Liver (tissue), 9 donors: ENCODE measurements around the gene CTXND1. TPM values are rescaled to one million over a fixed set of nuclear protein-coding genes. Genes with fewer than 3 reads are reported as not detected.
A peak's percentile ranks its signal among the peaks of the same experiment; 100 is the strongest.

Experiments
- DNase-seq: peaks from one replicate; pipeline ENCODE4 v3.0.0-alpha.2; 2017; ENCODE audit warnings: low spot score
- H3K27ac ChIP-seq, 2 donors: one replicate each; pipeline ENCODE4 v1.7.0; 2013; ENCODE audit warnings: inconsistent platforms in 2 of 2, low read length in 2 of 2, control low read depth in 1 of 2, low read depth in 1 of 2, mild to moderate bottlenecking in 1 of 2
- H3K27me3 ChIP-seq, 4 donors: one replicate each; pipeline versions ENCODE4 v1.6.1 to v1.7.0; 2013; ENCODE audit warnings: low read length in 3 of 4, inconsistent platforms in 1 of 4, mild to moderate bottlenecking in 1 of 4, moderate library complexity in 1 of 4; ENCODE audit not compliant: control insufficient read depth in 4 of 4, insufficient read depth in 4 of 4
- H3K36me3 ChIP-seq, 4 donors: one replicate each; pipeline versions ENCODE4 v1.6.1 to v1.7.0; 2013; ENCODE audit warnings: low read length in 3 of 4, mild to moderate bottlenecking in 3 of 4, low read depth in 1 of 4, moderate library complexity in 1 of 4; ENCODE audit not compliant: control insufficient read depth in 4 of 4, insufficient read depth in 3 of 4
- H3K4me1 ChIP-seq, 4 donors: one replicate each; pipeline versions ENCODE4 v1.6.1 to v1.7.0; 2013; ENCODE audit warnings: low read length in 3 of 4, mild to moderate bottlenecking in 3 of 4, moderate library complexity in 1 of 4; ENCODE audit not compliant: control insufficient read depth in 4 of 4, insufficient read depth in 4 of 4
- H3K4me3 ChIP-seq, 3 donors: one replicate each; pipeline versions ENCODE4 v1.6.1 to v1.7.0; 2013; ENCODE audit warnings: low read length in 3 of 3, control low read depth in 1 of 3, low read depth in 1 of 3, mild to moderate bottlenecking in 1 of 3
- H3K9ac ChIP-seq, 2 donors: one replicate each; pipeline ENCODE4 v1.7.0; 2013; ENCODE audit warnings: low read length in 2 of 2, mild to moderate bottlenecking in 2 of 2, moderate library complexity in 2 of 2, control low read depth in 1 of 2, low read depth in 1 of 2
- H3K9me3 ChIP-seq, 4 donors: one replicate each; pipeline versions ENCODE4 v1.6.1 to v1.7.0; 2013; ENCODE audit warnings: low read length in 3 of 4; ENCODE audit not compliant: control insufficient read depth in 4 of 4
- EGR1 ChIP-seq, 2 donors: IDR thresholded peaks; 2 replicates each; pipeline ENCODE4 v1.6.1; 2016 to 2018; ENCODE audit warnings: antibody characterized with exemption in 2 of 2, low read depth in 2 of 2
- FOXA1 ChIP-seq: IDR thresholded peaks from 2 replicates; pipeline ENCODE4 v1.6.1; 2016; ENCODE audit warnings: antibody characterized with exemption
- FOXA2 ChIP-seq: IDR thresholded peaks from 2 replicates; pipeline ENCODE4 v1.6.1; 2016; ENCODE audit warnings: antibody characterized with exemption
- GABPA ChIP-seq, 2 donors: IDR thresholded peaks in 1 of 2; conservative IDR thresholded peaks in 1 of 2; 2 replicates each; pipeline ENCODE4 v1.6.1; 2016; ENCODE audit warnings: antibody characterized with exemption in 2 of 2, mild to moderate bottlenecking in 1 of 2, moderate library complexity in 1 of 2
- HNF4A ChIP-seq, 2 donors: conservative IDR thresholded peaks; 2 replicates each; pipeline ENCODE4 v1.6.1; 2016; ENCODE audit warnings: antibody characterized with exemption in 2 of 2, mild to moderate bottlenecking in 2 of 2
- HNF4G ChIP-seq: IDR thresholded peaks from 2 replicates; pipeline ENCODE4 v1.6.1; 2016; ENCODE audit warnings: antibody characterized with exemption
- JUND ChIP-seq, 2 donors: IDR thresholded peaks; 2 replicates each; pipeline ENCODE4 v1.6.1; 2016; ENCODE audit warnings: antibody characterized with exemption in 2 of 2
- NR2F2 ChIP-seq: IDR thresholded peaks from 2 replicates; pipeline ENCODE4 v1.6.1; 2016; ENCODE audit warnings: antibody characterized with exemption
- RAD21 ChIP-seq, 2 donors: IDR thresholded peaks; 2 replicates each; pipeline ENCODE4 v1.6.1; 2016; ENCODE audit warnings: antibody characterized with exemption in 2 of 2, mild to moderate bottlenecking in 2 of 2
- RXRA ChIP-seq, 2 donors: IDR thresholded peaks; 2 replicates each; pipeline ENCODE4 v1.6.1; 2017 to 2018; ENCODE audit warnings: antibody characterized with exemption in 2 of 2, mild to moderate bottlenecking in 1 of 2
- SP1 ChIP-seq: IDR thresholded peaks from 2 replicates; pipeline ENCODE4 v1.6.1; 2018; ENCODE audit warnings: antibody characterized with exemption, mild to moderate bottlenecking
- TAF1 ChIP-seq: conservative IDR thresholded peaks from 2 replicates; pipeline ENCODE4 v1.6.1; 2016; ENCODE audit warnings: antibody characterized with exemption, mild to moderate bottlenecking
- YY1 ChIP-seq: IDR thresholded peaks from 2 replicates; pipeline ENCODE4 v1.6.1; 2016; ENCODE audit warnings: antibody characterized with exemption, mild to moderate bottlenecking
- WGBS: extraction: QIAGEN DNeasy Blood & Tissue Kit; methylation state at CpG from one replicate; pipeline ENCODE4 v1.1.7; 2013; 5-methylcytosine and 5-hydroxymethylcytosine counted together
- polyA plus RNA-seq, 2 donors: library from polyadenylated mRNA; stranded (reverse) in 1 of 2; unstranded in 1 of 2; fragments of 200-250 nt in 1 of 2; fragments of >200 nt in 1 of 2; fragmentation: Nextera tagmentation in 1 of 2; extraction: Ambion mirVana in 1 of 2; gene quantifications; one replicate each; pipeline versions ENCODE4 v1.2.1 to v1.2.3, GENCODE V29; 2013 to 2015
- total RNA-seq, 2 donors: library from RNA; depleted of rRNA; stranded (reverse); fragments of >200 nt; gene quantifications; one replicate each; pipeline ENCODE4 v1.2.3, GENCODE V29; 2014
- TF ChIP-seq, protein P1 (sequence below): IDR thresholded peaks from 2 replicates; pipeline ENCODE4 v1.6.1; 2016; ENCODE audit warnings: antibody characterized with exemption
- TF ChIP-seq, protein P2 (sequence below): IDR thresholded peaks from 2 replicates; pipeline ENCODE4 v1.6.1; 2016; ENCODE audit warnings: antibody characterized with exemption
- TF ChIP-seq, protein P3 (sequence below): fragments of 150-350 bp; IDR thresholded peaks from 2 replicates; pipeline ENCODE4 v1.5.1; 2017; ENCODE audit warnings: improper control_type of control experiment, low read depth, low read length; ENCODE audit not compliant: missing input control
- TF ChIP-seq, protein P4 (sequence below): IDR thresholded peaks from 2 replicates; pipeline ENCODE4 v1.6.1; 2016; ENCODE audit warnings: antibody characterized with exemption, mild to moderate bottlenecking
- TF ChIP-seq, protein P5 (sequence below): IDR thresholded peaks from 2 replicates; pipeline ENCODE4 v1.6.1; 2016; ENCODE audit warnings: antibody characterized with exemption
- donor health status: healthy.
- donor health status: healthy.
- donor health status: healthy.
- donor health status: healthy.
- donor health status: healthy.

The CTXND1 gene
- total and polyA plus RNA-seq, 4 donors, result 2.9 to 4.1 (median 3.1) TPM

DNA sequence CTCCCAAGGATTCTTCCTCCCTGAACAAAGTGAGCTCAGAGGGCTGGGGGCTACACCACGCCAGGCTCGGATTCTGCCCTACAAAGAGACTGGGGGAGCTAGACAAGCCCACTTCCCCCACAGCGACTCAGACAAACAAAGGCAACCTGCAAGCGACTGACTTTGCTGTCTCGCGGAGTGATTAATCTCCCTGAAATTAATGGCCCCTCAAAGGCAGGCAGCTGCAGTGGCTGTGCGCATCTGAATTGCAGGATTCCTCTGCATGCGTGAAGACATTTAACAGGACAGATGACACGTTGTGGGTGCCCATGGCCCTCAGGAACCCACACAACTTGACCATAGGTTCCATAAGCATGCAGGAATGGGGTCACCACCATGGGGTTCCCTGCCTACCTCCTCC, 18.4 kb downstream of the CTXND1 start (continued):
- TF ChIP-seq EGR1 (IDR thresholded peaks at IDR 0.05; ENCODE audit: low read depth in 2 of 2) (no peak), FOXA2 (no peak)

DNA sequence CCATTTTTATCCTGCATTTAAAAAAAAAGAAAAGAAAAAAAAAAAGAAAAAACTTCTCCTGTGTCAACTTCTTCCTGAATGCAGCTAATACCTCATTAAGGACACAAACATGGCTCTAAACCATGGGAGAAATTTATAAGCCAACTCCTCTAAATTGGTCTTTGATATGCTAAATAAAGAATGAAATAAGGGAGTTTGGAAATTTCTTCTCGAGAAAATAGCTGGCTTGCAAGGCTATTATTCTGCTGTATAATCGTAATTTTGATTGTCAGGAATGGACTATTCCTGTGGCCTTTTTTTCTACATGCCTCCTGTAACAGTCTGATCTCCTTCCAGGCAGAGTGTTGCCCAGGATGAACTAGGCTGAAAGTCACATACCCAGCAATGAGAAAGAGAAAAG, 20.6 kb downstream of the CTXND1 start:
- H3K27ac ChIP-seq, result no peak overlapping the region
- no peaks in the 10 kb centered on the region for H3K27me3 ChIP-seq
- TF ChIP-seq, protein P1, sequence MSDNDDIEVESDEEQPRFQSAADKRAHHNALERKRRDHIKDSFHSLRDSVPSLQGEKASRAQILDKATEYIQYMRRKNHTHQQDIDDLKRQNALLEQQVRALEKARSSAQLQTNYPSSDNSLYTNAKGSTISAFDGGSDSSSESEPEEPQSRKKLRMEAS, result no peak
- TF ChIP-seq TAF1 (no peak), RAD21 (IDR thresholded peaks at IDR 0.05) (no peak), HNF4G (no peak), GABPA (IDR thresholded peaks at IDR 0.05 in 1 of 2, conservative IDR thresholded peaks at IDR 0.05 in 1 of 2) (no peak), SP1 (no peak)
- TF ChIP-seq, protein P2, sequence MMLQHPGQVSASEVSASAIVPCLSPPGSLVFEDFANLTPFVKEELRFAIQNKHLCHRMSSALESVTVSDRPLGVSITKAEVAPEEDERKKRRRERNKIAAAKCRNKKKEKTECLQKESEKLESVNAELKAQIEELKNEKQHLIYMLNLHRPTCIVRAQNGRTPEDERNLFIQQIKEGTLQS, result no peak
- no peak overlapping the region for H3K9ac ChIP-seq
- no peak overlapping the region for H3K4me3 ChIP-seq
- no peak for DNase-seq
- H3K9me3 ChIP-seq, result no peaks in the 10 kb centered on the region
- peaks cover 0 to 2% (median 0%) of the 10 kb centered on the region in 4 donors for H3K36me3 ChIP-seq
- peaks cover 0 to 5% (median 2%) of the 10 kb centered on the region in 4 donors for H3K4me1 ChIP-seq
- WGBS, result 85% methylated on average over 2 of the region's 2 CpGs

DNA sequence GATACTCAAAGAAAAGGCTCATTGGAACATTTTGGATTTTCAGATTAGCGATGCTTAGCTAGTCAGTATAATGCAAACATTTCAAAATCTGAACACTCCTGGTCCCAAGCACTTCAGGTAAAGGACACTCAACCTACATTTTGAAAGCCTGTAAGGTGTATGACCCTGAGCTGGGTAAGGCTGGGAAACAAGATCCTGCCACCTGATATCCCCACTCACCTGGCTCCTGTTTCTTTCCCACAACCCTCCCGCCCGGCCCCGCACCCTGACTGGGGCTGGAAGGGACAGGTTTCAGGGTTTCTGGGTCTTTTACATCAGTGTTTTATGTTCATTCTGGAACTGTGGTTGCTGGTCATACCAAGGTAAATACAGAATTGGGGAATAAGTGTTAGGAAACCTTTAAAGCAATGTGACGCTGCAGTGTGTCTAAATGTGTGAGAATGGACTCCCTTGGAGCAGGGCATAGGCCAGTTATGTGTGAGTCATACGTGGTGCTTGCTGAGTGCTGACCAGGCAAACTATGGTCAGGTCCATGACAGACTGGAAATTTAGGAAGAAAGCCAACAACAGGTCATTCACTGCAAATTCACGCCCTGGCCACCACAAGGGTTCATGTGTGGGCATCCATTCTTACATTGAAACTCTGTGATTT, 22.9 kb downstream of the CTXND1 start:
- TF ChIP-seq EGR1 (IDR thresholded peaks at IDR 0.05; ENCODE audit: low read depth in 2 of 2), result peak in 1 of 2 donors; percentile 72
- TF ChIP-seq YY1, result peak; percentile 93
- TF ChIP-seq, protein P3, sequence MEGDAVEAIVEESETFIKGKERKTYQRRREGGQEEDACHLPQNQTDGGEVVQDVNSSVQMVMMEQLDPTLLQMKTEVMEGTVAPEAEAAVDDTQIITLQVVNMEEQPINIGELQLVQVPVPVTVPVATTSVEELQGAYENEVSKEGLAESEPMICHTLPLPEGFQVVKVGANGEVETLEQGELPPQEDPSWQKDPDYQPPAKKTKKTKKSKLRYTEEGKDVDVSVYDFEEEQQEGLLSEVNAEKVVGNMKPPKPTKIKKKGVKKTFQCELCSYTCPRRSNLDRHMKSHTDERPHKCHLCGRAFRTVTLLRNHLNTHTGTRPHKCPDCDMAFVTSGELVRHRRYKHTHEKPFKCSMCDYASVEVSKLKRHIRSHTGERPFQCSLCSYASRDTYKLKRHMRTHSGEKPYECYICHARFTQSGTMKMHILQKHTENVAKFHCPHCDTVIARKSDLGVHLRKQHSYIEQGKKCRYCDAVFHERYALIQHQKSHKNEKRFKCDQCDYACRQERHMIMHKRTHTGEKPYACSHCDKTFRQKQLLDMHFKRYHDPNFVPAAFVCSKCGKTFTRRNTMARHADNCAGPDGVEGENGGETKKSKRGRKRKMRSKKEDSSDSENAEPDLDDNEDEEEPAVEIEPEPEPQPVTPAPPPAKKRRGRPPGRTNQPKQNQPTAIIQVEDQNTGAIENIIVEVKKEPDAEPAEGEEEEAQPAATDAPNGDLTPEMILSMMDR, result no peak
- peak; percentile 99 to 100 for TF ChIP-seq JUND (IDR thresholded peaks at IDR 0.05)
- TF ChIP-seq RXRA (IDR thresholded peaks at IDR 0.05), result peak; percentile 91 to 99
- TF ChIP-seq NR2F2, result peak; percentile 28
- peak; percentile 87 for TF ChIP-seq FOXA2
- TF ChIP-seq, protein P1, result peak; percentile 91
- TF ChIP-seq, protein P2, result peak; percentile 97
- no peak for TF ChIP-seq TAF1
- peak in 1 of 2 donors; percentile 39 for TF ChIP-seq GABPA (IDR thresholded peaks at IDR 0.05 in 1 of 2, conservative IDR thresholded peaks at IDR 0.05 in 1 of 2)
- TF ChIP-seq RAD21 (IDR thresholded peaks at IDR 0.05), result peak; percentile 61 to 62
- TF ChIP-seq, protein P4, sequence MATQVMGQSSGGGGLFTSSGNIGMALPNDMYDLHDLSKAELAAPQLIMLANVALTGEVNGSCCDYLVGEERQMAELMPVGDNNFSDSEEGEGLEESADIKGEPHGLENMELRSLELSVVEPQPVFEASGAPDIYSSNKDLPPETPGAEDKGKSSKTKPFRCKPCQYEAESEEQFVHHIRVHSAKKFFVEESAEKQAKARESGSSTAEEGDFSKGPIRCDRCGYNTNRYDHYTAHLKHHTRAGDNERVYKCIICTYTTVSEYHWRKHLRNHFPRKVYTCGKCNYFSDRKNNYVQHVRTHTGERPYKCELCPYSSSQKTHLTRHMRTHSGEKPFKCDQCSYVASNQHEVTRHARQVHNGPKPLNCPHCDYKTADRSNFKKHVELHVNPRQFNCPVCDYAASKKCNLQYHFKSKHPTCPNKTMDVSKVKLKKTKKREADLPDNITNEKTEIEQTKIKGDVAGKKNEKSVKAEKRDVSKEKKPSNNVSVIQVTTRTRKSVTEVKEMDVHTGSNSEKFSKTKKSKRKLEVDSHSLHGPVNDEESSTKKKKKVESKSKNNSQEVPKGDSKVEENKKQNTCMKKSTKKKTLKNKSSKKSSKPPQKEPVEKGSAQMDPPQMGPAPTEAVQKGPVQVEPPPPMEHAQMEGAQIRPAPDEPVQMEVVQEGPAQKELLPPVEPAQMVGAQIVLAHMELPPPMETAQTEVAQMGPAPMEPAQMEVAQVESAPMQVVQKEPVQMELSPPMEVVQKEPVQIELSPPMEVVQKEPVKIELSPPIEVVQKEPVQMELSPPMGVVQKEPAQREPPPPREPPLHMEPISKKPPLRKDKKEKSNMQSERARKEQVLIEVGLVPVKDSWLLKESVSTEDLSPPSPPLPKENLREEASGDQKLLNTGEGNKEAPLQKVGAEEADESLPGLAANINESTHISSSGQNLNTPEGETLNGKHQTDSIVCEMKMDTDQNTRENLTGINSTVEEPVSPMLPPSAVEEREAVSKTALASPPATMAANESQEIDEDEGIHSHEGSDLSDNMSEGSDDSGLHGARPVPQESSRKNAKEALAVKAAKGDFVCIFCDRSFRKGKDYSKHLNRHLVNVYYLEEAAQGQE, result peak; percentile 51
- TF ChIP-seq, protein P5, sequence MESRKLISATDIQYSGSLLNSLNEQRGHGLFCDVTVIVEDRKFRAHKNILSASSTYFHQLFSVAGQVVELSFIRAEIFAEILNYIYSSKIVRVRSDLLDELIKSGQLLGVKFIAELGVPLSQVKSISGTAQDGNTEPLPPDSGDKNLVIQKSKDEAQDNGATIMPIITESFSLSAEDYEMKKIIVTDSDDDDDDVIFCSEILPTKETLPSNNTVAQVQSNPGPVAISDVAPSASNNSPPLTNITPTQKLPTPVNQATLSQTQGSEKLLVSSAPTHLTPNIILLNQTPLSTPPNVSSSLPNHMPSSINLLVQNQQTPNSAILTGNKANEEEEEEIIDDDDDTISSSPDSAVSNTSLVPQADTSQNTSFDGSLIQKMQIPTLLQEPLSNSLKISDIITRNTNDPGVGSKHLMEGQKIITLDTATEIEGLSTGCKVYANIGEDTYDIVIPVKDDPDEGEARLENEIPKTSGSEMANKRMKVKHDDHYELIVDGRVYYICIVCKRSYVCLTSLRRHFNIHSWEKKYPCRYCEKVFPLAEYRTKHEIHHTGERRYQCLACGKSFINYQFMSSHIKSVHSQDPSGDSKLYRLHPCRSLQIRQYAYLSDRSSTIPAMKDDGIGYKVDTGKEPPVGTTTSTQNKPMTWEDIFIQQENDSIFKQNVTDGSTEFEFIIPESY, result peak; percentile 93
- TF ChIP-seq FOXA1, result peak; percentile 86
- peak; percentile 89 for TF ChIP-seq SP1
- peak; percentile 67 for TF ChIP-seq HNF4G
- TF ChIP-seq HNF4A (conservative IDR thresholded peaks at IDR 0.05), result peak; percentile 94 to 99
- Histone ChIP-seq H3K36me3 (peaks cover 0 to 2% (median 0%) of the 10 kb centered on the region in 4 donors), H3K27ac (peak overlapping the region; percentile 61 to 65), H3K9ac (no peak overlapping the region), H3K27me3 (no peaks in the 10 kb centered on the region), H3K4me3 (no peak overlapping the region), H3K4me1 (peaks cover 0 to 5% (median 2%) of the 10 kb centered on the region in 4 donors), H3K9me3 (no peaks in the 10 kb centered on the region)
- 64% methylated on average over 7 of the region's 7 CpGs for WGBS
- DNase-seq, result no peak
